Middle frontal gyrus (tissue), 1 donor: Measurements from ENCODE around the gene HBS1L.

ENCODE experiments used
- DNase-seq: peaks from one replicate; pipeline ENCODE4 v3.0.0-alpha.2; 2015; ENCODE audit warnings: low spot score; ENCODE audit errors: extremely low spot score

Gene HBS1L

GRCh38 chr6:134951494-134952263 is 102.9 kb downstream of the HBS1L start:
- DNase-seq: no peak

GRCh38 chr6:134950482-134950881 is 104.1 kb downstream of the HBS1L start:
- DNase-seq: no peak

- DNase-seq: no peak
Observed at GRCh38 chr6:134949927-134950326, 104.7 kb downstream of the HBS1L start, which contains the start of gene ALDH8A1. Gene ALDH8A1 (minus strand): TSS chr6:134950101. CDS start chr6:134950053, 48 bp downstream.

- DNase-seq: no peak
Observed at GRCh38 chr6:134948691-134949090, 105.9 kb downstream of the HBS1L start.

- DNase-seq: no peak
Observed at GRCh38 chr6:134948142-134948541, 106.5 kb downstream of the HBS1L start.

GRCh38 chr6:134945045-134945444 is 109.6 kb downstream of the HBS1L start:
- no peak for DNase-seq

GRCh38 chr6:134943522-134944111 is 111.0 kb downstream of the HBS1L start:
- DNase-seq: no peak

GRCh38 chr6:134938896-134939295 is 115.7 kb downstream of the HBS1L start:
- DNase-seq: no peak

GRCh38 chr6:134937426-134937825 is 117.2 kb downstream of the HBS1L start:
- no peak for DNase-seq

- DNase-seq: no peak
Observed at GRCh38 chr6:134936931-134937330, 117.7 kb downstream of the HBS1L start.

GRCh38 chr6:134936476-134936875 is 118.1 kb downstream of the HBS1L start:
- DNase-seq: no peak

- no peak for DNase-seq
Observed at GRCh38 chr6:134934793-134935485, 119.7 kb downstream of the HBS1L start.

GRCh38 chr6:134932535-134933470 is 121.8 kb downstream of the HBS1L start:
- no peak for DNase-seq

- no peak for DNase-seq
Observed at GRCh38 chr6:134932098-134932497, 122.5 kb downstream of the HBS1L start.

GRCh38 chr6:134930463-134930862 is 124.2 kb downstream of the HBS1L start:
- DNase-seq: no peak

GRCh38 chr6:134928151-134928900 is 126.3 kb downstream of the HBS1L start:
- no peak for DNase-seq

- DNase-seq: no peak
Observed at GRCh38 chr6:134925800-134926199, 128.8 kb downstream of the HBS1L start.

- DNase-seq: no peak
Observed at GRCh38 chr6:134921721-134922261, 132.8 kb downstream of the HBS1L start.

- no peak for DNase-seq
Observed at GRCh38 chr6:134921276-134921675, 133.3 kb downstream of the HBS1L start.

- no peak for DNase-seq
Observed at GRCh38 chr6:134920422-134920821, 134.2 kb downstream of the HBS1L start.
